PFSK-1 (cell line): ENCODE measurements around the gene STAP2.

Source experiments
- FOXP2 ChIP-seq: optimal IDR thresholded peaks from 2 replicates; pipeline ENCODE3; 2011; ENCODE audit warnings: borderline replicate concordance, control low read depth, inconsistent platforms; ENCODE audit not compliant: insufficient read depth; ENCODE audit errors: extremely low read length, extremely low read depth
- POLR2AphosphoS5 ChIP-seq: IDR thresholded peaks from 2 replicates; pipeline ENCODE4 v1.6.1; 2012; ENCODE audit warnings: low read depth, mild to moderate bottlenecking, control low read depth, low read length, moderate library complexity
- SIN3A ChIP-seq: IDR thresholded peaks from 2 replicates; pipeline ENCODE4 v1.6.1; 2012; ENCODE audit warnings: mild to moderate bottlenecking, low read length, moderate library complexity, borderline replicate concordance; ENCODE audit not compliant: insufficient read depth
- TAF1 ChIP-seq: IDR thresholded peaks from 2 replicates; pipeline ENCODE4 v1.6.1; 2012; ENCODE audit warnings: low read length, control low read depth, borderline replicate concordance; ENCODE audit not compliant: insufficient read depth
- TF ChIP-seq, protein P1 (sequence below), 2 experiments: IDR thresholded peaks; 2 replicates each; pipeline versions ENCODE4 v1.6.1 to v1.8.0; 2011 to 2012; ENCODE audit warnings: low read depth in 2 of 2, low read length in 2 of 2, control low read depth in 1 of 2, inconsistent platforms in 1 of 2, mild to moderate bottlenecking in 1 of 2, moderate library complexity in 1 of 2; ENCODE audit not compliant: insufficient read depth in 1 of 2

Gene STAP2

GRCh38 chr19:4326837-4327251 lies 11.8 kb downstream of the STAP2 start:
- TF ChIP-seq FOXP2 (no peak), SIN3A (no peak), TAF1 (no peak), POLR2AphosphoS5 (no peak)
- TF ChIP-seq, protein P1, sequence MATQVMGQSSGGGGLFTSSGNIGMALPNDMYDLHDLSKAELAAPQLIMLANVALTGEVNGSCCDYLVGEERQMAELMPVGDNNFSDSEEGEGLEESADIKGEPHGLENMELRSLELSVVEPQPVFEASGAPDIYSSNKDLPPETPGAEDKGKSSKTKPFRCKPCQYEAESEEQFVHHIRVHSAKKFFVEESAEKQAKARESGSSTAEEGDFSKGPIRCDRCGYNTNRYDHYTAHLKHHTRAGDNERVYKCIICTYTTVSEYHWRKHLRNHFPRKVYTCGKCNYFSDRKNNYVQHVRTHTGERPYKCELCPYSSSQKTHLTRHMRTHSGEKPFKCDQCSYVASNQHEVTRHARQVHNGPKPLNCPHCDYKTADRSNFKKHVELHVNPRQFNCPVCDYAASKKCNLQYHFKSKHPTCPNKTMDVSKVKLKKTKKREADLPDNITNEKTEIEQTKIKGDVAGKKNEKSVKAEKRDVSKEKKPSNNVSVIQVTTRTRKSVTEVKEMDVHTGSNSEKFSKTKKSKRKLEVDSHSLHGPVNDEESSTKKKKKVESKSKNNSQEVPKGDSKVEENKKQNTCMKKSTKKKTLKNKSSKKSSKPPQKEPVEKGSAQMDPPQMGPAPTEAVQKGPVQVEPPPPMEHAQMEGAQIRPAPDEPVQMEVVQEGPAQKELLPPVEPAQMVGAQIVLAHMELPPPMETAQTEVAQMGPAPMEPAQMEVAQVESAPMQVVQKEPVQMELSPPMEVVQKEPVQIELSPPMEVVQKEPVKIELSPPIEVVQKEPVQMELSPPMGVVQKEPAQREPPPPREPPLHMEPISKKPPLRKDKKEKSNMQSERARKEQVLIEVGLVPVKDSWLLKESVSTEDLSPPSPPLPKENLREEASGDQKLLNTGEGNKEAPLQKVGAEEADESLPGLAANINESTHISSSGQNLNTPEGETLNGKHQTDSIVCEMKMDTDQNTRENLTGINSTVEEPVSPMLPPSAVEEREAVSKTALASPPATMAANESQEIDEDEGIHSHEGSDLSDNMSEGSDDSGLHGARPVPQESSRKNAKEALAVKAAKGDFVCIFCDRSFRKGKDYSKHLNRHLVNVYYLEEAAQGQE (IDR thresholded peaks at IDR 0.05; ENCODE audit: insufficient read depth in 1 of 2, low read depth in 2 of 2, low read length in 2 of 2) = no peak

DNA sequence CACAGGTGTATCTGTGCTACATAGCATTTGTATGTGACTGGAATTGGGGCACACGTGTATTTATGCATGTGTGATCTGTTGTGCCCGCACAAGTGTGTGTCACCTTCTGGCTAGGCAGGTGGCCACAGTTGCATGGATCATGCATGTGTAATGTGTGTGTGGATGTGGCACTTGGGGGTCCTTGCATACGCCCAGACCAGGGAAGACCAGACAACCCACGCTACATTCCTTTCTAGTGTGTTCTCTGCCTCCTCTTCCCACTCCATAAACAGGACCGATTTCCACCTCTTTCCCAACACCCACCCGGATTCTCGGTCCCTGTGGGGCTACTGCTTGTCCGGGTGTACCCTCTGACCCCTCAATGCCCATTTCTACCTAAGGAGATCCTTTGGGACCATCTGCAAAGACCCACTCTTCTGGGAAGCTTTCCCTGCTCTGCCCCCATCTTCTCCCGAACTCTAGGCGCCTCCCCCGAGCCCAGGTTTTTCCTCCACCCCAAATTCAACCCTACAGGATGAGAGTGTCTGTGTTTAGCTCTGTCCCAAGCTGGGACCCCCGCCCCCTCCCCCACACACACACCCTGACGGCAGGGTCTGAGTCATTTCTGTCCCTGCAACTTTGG lies 12.3 kb downstream of the STAP2 start:
- no peak for TF ChIP-seq TAF1

GRCh38 chr19:4324228-4324627 lies 14.4 kb downstream of the STAP2 start:
- TF ChIP-seq TAF1 = no peak
- no peak for TF ChIP-seq POLR2AphosphoS5
- TF ChIP-seq FOXP2 = no peak
- TF ChIP-seq, protein P1 (IDR thresholded peaks at IDR 0.05; ENCODE audit: insufficient read depth in 1 of 2, low read depth in 2 of 2, low read length in 2 of 2) = no peak
- no peak for TF ChIP-seq SIN3A

DNA sequence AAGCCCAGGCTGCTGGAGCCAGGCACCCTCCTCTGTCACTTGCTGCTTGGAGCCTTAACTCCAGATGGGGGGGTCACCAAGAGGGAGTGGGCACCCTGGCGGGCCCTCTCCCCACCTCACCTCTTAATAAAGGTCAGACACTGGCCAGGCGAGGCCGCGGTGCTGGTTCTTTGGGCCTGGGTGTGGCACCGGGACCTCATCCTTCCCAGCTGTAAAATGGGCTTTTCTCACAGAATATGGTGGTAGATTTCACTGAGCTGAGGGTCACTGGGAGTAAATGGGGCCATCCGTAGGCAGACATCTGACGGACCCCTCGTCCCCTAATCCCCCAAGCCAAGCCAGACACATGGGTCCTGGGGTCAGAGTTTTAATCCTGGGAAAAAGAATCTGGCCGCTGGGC lies 14.9 kb downstream of the STAP2 start:
- no peak for TF ChIP-seq POLR2AphosphoS5
- TF ChIP-seq, protein P1 (IDR thresholded peaks at IDR 0.05; ENCODE audit: insufficient read depth in 1 of 2, low read depth in 2 of 2, low read length in 2 of 2) = no peak
- TF ChIP-seq TAF1 = no peak
- TF ChIP-seq SIN3A = no peak
- TF ChIP-seq FOXP2 = no peak

- TF ChIP-seq SIN3A = no peak
- TF ChIP-seq POLR2AphosphoS5 = no peak
- TF ChIP-seq, protein P1 (IDR thresholded peaks at IDR 0.05; ENCODE audit: insufficient read depth in 1 of 2, low read depth in 2 of 2, low read length in 2 of 2) = no peak
- no peak for TF ChIP-seq FOXP2
- TF ChIP-seq TAF1 = no peak
Measured at GRCh38 chr19:4322942-4323665, 15.5 kb downstream of the STAP2 start.
